HCT116 (cell line): ENCODE measurements around the gene SVEP1. TPM values are rescaled to one million over a fixed set of nuclear protein-coding genes. Genes with fewer than 3 reads are reported as not detected.

Experiments
- ATAC-seq: fragments of 200-7000 bp; cut with Tn5 transposase; 2 replicates; pipeline ENCODE4 v1.9.1; 2020; ENCODE audit warnings: mild to moderate bottlenecking, moderate library complexity
- BruUV-seq: library from RNA; stranded (reverse); fragments of 400-500 nt; replicated peaks from 2 replicates; lab custom pipeline; 2021; lab: Mats Ljungman, UMichigan
- CTCF ChIA-PET: fragments of 300-600 bp; sonication (Branson Sonifier 250); formaldehyde crosslinking; loops from one replicate; lab custom pipeline; 2021; ENCODE audit warnings: antibody characterized with exemption; lab: Charles Lee
- POLR2A ChIA-PET: fragments of 300-600, 350-600 bp; sonication (Branson Sonifier 250); formaldehyde crosslinking; loops from one replicate; lab custom pipeline; 2021; ENCODE audit warnings: antibody characterized with exemption; lab: Charles Lee
- RAD21 ChIA-PET, 2 experiments: fragments of 300-600 bp; sonication (Branson Sonifier 250); formaldehyde crosslinking; loops; one replicate each; lab custom pipeline; 2023; ENCODE audit warnings: low total read pairs in 2 of 2; ENCODE audit not compliant: uncharacterized antibody in 2 of 2, unreplicated experiment in 2 of 2, low non-redundant PET in 1 of 2; lab: Charles Lee
- DNase-seq: peaks from one replicate; pipeline ENCODE4 v3.0.0-alpha.2; 2010; ENCODE audit warnings: low read depth, low spot score
- H2AFZ ChIP-seq: fragments of 200-600 bp; shearing (Covaris generic), sonication (generic); 2 replicates; pipeline ENCODE4 v1.6.1; 2017; ENCODE audit warnings: low read depth, mixed run types, mixed read lengths, antibody characterized with exemption, low read length; ENCODE audit not compliant: poor library complexity, severe bottlenecking
- H3K27ac ChIP-seq: 2 replicates; pipeline ENCODE4 v1.5.1; 2012; ENCODE audit warnings: low read depth, low read length
- H3K27me3 ChIP-seq: fragments of 200-600 bp; sonication (generic); 2 replicates; pipeline ENCODE4 v1.6.1; 2016; ENCODE audit warnings: mixed run types, low read length, mixed read lengths; ENCODE audit not compliant: insufficient read depth
- H3K36me3 ChIP-seq, 2 experiments: fragments of 200-500 bp in 1 of 2; fragments of 200-600 bp in 1 of 2; sonication (Bioruptor generic) in 1 of 2; sonication (generic) in 1 of 2; 2 replicates each; pipeline versions ENCODE4 v1.5.1 to v1.6.1; 2014 to 2016; ENCODE audit warnings: low read length in 2 of 2, inconsistent platforms in 1 of 2, mixed read lengths in 1 of 2, mixed run types in 1 of 2; ENCODE audit not compliant: insufficient read depth in 2 of 2, control insufficient read depth in 1 of 2
- H3K4me1 ChIP-seq, 2 experiments: fragments of 200-600 bp in 1 of 2; sonication (generic) in 1 of 2; 2 replicates each; pipeline versions ENCODE4 v1.5.1 to v1.6.1; 2012 to 2017; ENCODE audit warnings: low read length in 2 of 2, inconsistent platforms in 1 of 2, mild to moderate bottlenecking in 1 of 2, mixed read lengths in 1 of 2, mixed run types in 1 of 2, moderate library complexity in 1 of 2; ENCODE audit not compliant: insufficient read depth in 2 of 2, control insufficient read depth in 1 of 2
- H3K4me2 ChIP-seq: fragments of 200-600 bp; sonication (generic); 2 replicates; pipeline ENCODE4 v1.6.1; 2017; ENCODE audit warnings: mixed run types, low read length, mixed read lengths
- H3K4me3 ChIP-seq, 2 experiments: fragments of 200-600 bp in 1 of 2; sonication (generic) in 1 of 2; replicated peaks in 1 of 2; 2 replicates each; pipeline ENCODE4 v1.5.1; 2011 to 2016; ENCODE audit warnings: low read length in 2 of 2, control low read depth in 1 of 2, low read depth in 1 of 2, mild to moderate bottlenecking in 1 of 2, mixed read lengths in 1 of 2, mixed run types in 1 of 2
- H3K79me2 ChIP-seq: fragments of 200-600 bp; sonication (generic); 2 replicates; pipeline ENCODE4 v1.6.1; 2017; ENCODE audit warnings: mild to moderate bottlenecking, mixed run types, low read length, moderate library complexity, mixed read lengths; ENCODE audit not compliant: insufficient read depth
- H3K9ac ChIP-seq: fragments of 200-600 bp; sonication (generic); 2 replicates; pipeline ENCODE4 v1.6.1; 2016; ENCODE audit warnings: low read length, mixed read lengths
- H3K9me2 ChIP-seq: fragments of 200-600 bp; sonication (generic), shearing (Covaris generic); 2 replicates; pipeline ENCODE4 v1.6.1; 2017; ENCODE audit warnings: mixed run types, mild to moderate bottlenecking, moderate library complexity; ENCODE audit not compliant: insufficient read depth
- H3K9me3 ChIP-seq, 2 experiments: fragments of 200-500 bp in 1 of 2; fragments of 200-600 bp in 1 of 2; sonication (Bioruptor generic) in 1 of 2; sonication (generic) in 1 of 2; 2 replicates each; pipeline ENCODE4 v1.6.1; 2014 to 2017; ENCODE audit warnings: low read length in 2 of 2, mixed read lengths in 2 of 2, inconsistent platforms in 1 of 2, low read depth in 1 of 2, mild to moderate bottlenecking in 1 of 2, mixed run types in 1 of 2, moderate library complexity in 1 of 2; ENCODE audit not compliant: control insufficient read depth in 1 of 2, insufficient read depth in 1 of 2
- H4K20me1 ChIP-seq: fragments of 200-600 bp; sonication (generic), shearing (Covaris generic); 2 replicates; pipeline ENCODE4 v1.6.1; 2017; ENCODE audit warnings: mixed run types, mild to moderate bottlenecking, moderate library complexity; ENCODE audit not compliant: insufficient read depth
- CBX3 ChIP-seq: IDR thresholded peaks from 2 replicates; pipeline ENCODE4 v1.6.1; 2012; ENCODE audit warnings: low read depth
- CEBPB ChIP-seq: IDR thresholded peaks from 2 replicates; pipeline ENCODE4 v1.6.1; 2012; ENCODE audit warnings: low read depth
- EGR1 ChIP-seq: IDR thresholded peaks from 2 replicates; pipeline ENCODE4 v1.6.1; 2012; ENCODE audit warnings: low read depth
- ELF1 ChIP-seq: IDR thresholded peaks from 2 replicates; pipeline ENCODE4 v1.6.1; 2012; ENCODE audit warnings: low read depth, borderline replicate concordance
- FOSL1 ChIP-seq: IDR thresholded peaks from 2 replicates; pipeline ENCODE4 v1.6.1; 2012; ENCODE audit warnings: low read depth
- MAX ChIP-seq: IDR thresholded peaks from 2 replicates; pipeline ENCODE4 v1.6.1; 2012
- POLR2AphosphoS5 ChIP-seq: IDR thresholded peaks from 2 replicates; pipeline ENCODE4 v1.6.1; 2011; ENCODE audit warnings: mild to moderate bottlenecking, low read depth, low read length, moderate library complexity
- REST ChIP-seq: IDR thresholded peaks from 2 replicates; pipeline ENCODE4 v1.6.1; 2012; ENCODE audit warnings: low read depth
- SIN3A ChIP-seq: IDR thresholded peaks from 2 replicates; pipeline ENCODE4 v1.6.1; 2012; ENCODE audit warnings: low read depth
- SP1 ChIP-seq: IDR thresholded peaks from 2 replicates; pipeline ENCODE4 v1.6.1; 2012; ENCODE audit warnings: low read depth
- SRF ChIP-seq: IDR thresholded peaks from 2 replicates; pipeline ENCODE4 v1.6.1; 2012; ENCODE audit warnings: low read depth
- TCF7L2 ChIP-seq: IDR thresholded peaks from 2 replicates; pipeline ENCODE4 v1.7.0; 2011; ENCODE audit warnings: borderline replicate concordance, inconsistent platforms; ENCODE audit not compliant: insufficient read depth, insufficient read length; ENCODE audit errors: extremely low read depth
- YY1 ChIP-seq: IDR thresholded peaks from 2 replicates; pipeline ENCODE4 v1.6.1; 2011; ENCODE audit warnings: low read length, low read depth, moderate library complexity, mild to moderate bottlenecking; ENCODE audit not compliant: insufficient replicate concordance; ENCODE audit errors: extremely low read depth
- ZBTB33 ChIP-seq: IDR thresholded peaks from 2 replicates; pipeline ENCODE4 v1.6.1; 2011; ENCODE audit warnings: mild to moderate bottlenecking, low read length, moderate library complexity; ENCODE audit not compliant: insufficient replicate concordance; ENCODE audit errors: extremely low read depth
- ZFX ChIP-seq: fragments of 450-650 bp; IDR thresholded peaks from 2 replicates; pipeline ENCODE4 v1.6.1; 2017
- ZNF274 ChIP-seq: fragments of 200-500 bp; sonication (Bioruptor generic); IDR thresholded peaks from 2 replicates; pipeline ENCODE4 v1.6.1; 2014; ENCODE audit warnings: mild to moderate bottlenecking, low read depth, low read length, inconsistent platforms
- intact Hi-C: fragments of 100-400 bp; cut with micrococcal nuclease; formaldehyde crosslinking; loops from 2 replicates; pipeline ENCODE4 v1.10.0; 2022
- total RNA-seq: library from RNA; stranded (reverse); gene quantifications from one replicate; pipeline ENCODE4 v1.2.1, GENCODE V29; 2021; ENCODE audit not compliant: unreplicated experiment

Gene SVEP1
- total RNA-seq, 1 experiment from 2014 or later = 0.15 TPM

GRCh38 chr9:110383491-110383890, 196.1 kb downstream of the SVEP1 start (continued):
- no peak for TF ChIP-seq MAX

- H2AFZ ChIP-seq = no peak overlapping the region
- H3K4me3 ChIP-seq = no peak overlapping the region
- no peak overlapping the region for H3K4me2 ChIP-seq
- H3K79me2 ChIP-seq = no peaks in the 10 kb centered on the region
- ATAC-seq = no peak
- no peaks in the 10 kb centered on the region for H3K9me3 ChIP-seq
- no peak overlapping the region for H3K27ac ChIP-seq
- no peaks in the 10 kb centered on the region for H4K20me1 ChIP-seq
- no peaks in the 10 kb centered on the region for H3K4me1 ChIP-seq
- ChIA-PET POLR2A (no interaction called here), RAD21 (no interaction called here), CTCF (no interaction called here)
- H3K27me3 ChIP-seq = peaks cover 9% of the 10 kb centered on the region
- no peaks in the 10 kb centered on the region for H3K9me2 ChIP-seq
- no peak for DNase-seq
- no peaks in the 10 kb centered on the region for H3K36me3 ChIP-seq
- TF ChIP-seq CEBPB (no peak), ZBTB33 (no peak), ZFX (no peak), POLR2AphosphoS5 (no peak), ELF1 (no peak), TCF7L2 (no peak), EGR1 (no peak), FOSL1 (no peak), MAX (no peak), SIN3A (no peak), SP1 (no peak), CBX3 (no peak), ZNF274 (no peak), SRF (no peak), YY1 (no peak), REST (no peak)
- no TSS peak for BruUV-seq
- intact Hi-C loops = no loop called here
- no peak overlapping the region for H3K9ac ChIP-seq
Observed at GRCh38 chr9:110382731-110383130, 196.8 kb downstream of the SVEP1 start.
